ENCODE results near the gene LDAH. TPM values are rescaled to one million over a fixed set of nuclear protein-coding genes. Genes with fewer than 3 reads are reported as not detected.

The LDAH gene
- total RNA-seq, 1 experiment from 2014 or later: not detected

- Histone ChIP-seq H3K9me3 (ENCODE audit: low read length) (no peaks in the 10 kb centered on the region), H2AFZ (ENCODE audit: low read length) (no peak overlapping the region; the same call in 1 of the 2 replicates), H3K27me3 (ENCODE audit: low read length) (peaks cover 12% of the 10 kb centered on the region; the same call in 1 of the 2 replicates), H3F3A (ENCODE audit: low read length, unreplicated experiment) (no peaks in the 10 kb centered on the region), H3K79me2 (ENCODE audit: low read length) (no peaks in the 10 kb centered on the region), H4K20me1 (ENCODE audit: low read length) (no peaks in the 10 kb centered on the region), H3K9ac (ENCODE audit: low read length) (no peak overlapping the region), H3K9me2 (replicated peaks; ENCODE audit: low read length) (no peaks in the 10 kb centered on the region), H3K4me2 (ENCODE audit: low read length) (no peak overlapping the region), H3K27ac (ENCODE audit: low read length) (no peak overlapping the region), H3K4me3 (ENCODE audit: low read length) (no peak overlapping the region), H3K4me1 (ENCODE audit: insufficient read depth, low read length) (peaks cover 15% of the 10 kb centered on the region), H3K36me3 (ENCODE audit: low read depth, low read length) (no peaks in the 10 kb centered on the region)
- no peak for DNase-seq
- ChIA-PET POLR2A (ENCODE audit: unreplicated experiment) (no interaction called here), CTCF (interaction anchor here (2.1 kb wide), 1 partner anchor 9 kb away, joined by 10 read pairs; no protein-coding TSS in a partner anchor)
- BruUV-seq (replicated peaks): no TSS peak
- intact Hi-C loops (cut with micrococcal nuclease): no loop called here
- no peak for ATAC-seq
- TF ChIP-seq CTCF (conservative IDR thresholded peaks at IDR 0.05; ENCODE audit: low read depth, low read length) (no peak), EZH2 (IDR thresholded peaks at IDR 0.05; ENCODE audit: low read length, unreplicated experiment) (no peak), EZH2phosphoT487 (IDR thresholded peaks at IDR 0.05; ENCODE audit: borderline replicate concordance, low read length) (no peak)
These were observed 170.8 kb downstream of the LDAH start for GRCh38 chr2:20652141-20652540.

GRCh38 chr2:20651731-20652099 is 171.2 kb downstream of the LDAH start:
- H3K4me1 ChIP-seq (ENCODE audit: insufficient read depth, low read length): peaks cover 15% of the 10 kb centered on the region
- H3K27ac ChIP-seq (ENCODE audit: low read length): no peak overlapping the region
- peak overlapping the region; percentile 84 for H3K9ac ChIP-seq (ENCODE audit: low read length)
- intact Hi-C loops (cut with micrococcal nuclease): no loop called here
- no peaks in the 10 kb centered on the region for H4K20me1 ChIP-seq (ENCODE audit: low read length)
- H3K4me2 ChIP-seq (ENCODE audit: low read length): peak overlapping the region; percentile 94
- BruUV-seq (replicated peaks): no TSS peak
- H3K4me3 ChIP-seq (ENCODE audit: low read length): peak overlapping the region; percentile 74; the same call in 1 of the 2 replicates
- peaks cover 11% of the 10 kb centered on the region; the same call in 1 of the 2 replicates for H3K27me3 ChIP-seq (ENCODE audit: low read length)
- H2AFZ ChIP-seq (ENCODE audit: low read length): peak overlapping the region; percentile 96; the same call in 1 of the 2 replicates
- ChIA-PET POLR2A (ENCODE audit: unreplicated experiment) (interaction anchor here (1.3 kb wide), 1 partner anchor 205 kb away, joined by 4 read pairs; the partner anchor contains the start of gene RHOB), CTCF (interaction anchor here (1.0 to 2.1 kb wide), 4 partner anchors 9 to 213 kb away, joined by 3 to 10 read pairs (median 10); partner anchors contain the start of gene RHOB)
- ATAC-seq (no peak), DNase-seq (no peak)
- H3K9me3 ChIP-seq (ENCODE audit: low read length): no peaks in the 10 kb centered on the region
- no peaks in the 10 kb centered on the region for H3F3A ChIP-seq (ENCODE audit: low read length, unreplicated experiment)
- no peaks in the 10 kb centered on the region for H3K79me2 ChIP-seq (ENCODE audit: low read length)
- H3K9me2 ChIP-seq (replicated peaks; ENCODE audit: low read length): no peaks in the 10 kb centered on the region
- TF ChIP-seq EZH2phosphoT487 (IDR thresholded peaks at IDR 0.05; ENCODE audit: borderline replicate concordance, low read length): no peak
- TF ChIP-seq CTCF (conservative IDR thresholded peaks at IDR 0.05; ENCODE audit: low read depth, low read length): no peak
- TF ChIP-seq EZH2 (IDR thresholded peaks at IDR 0.05; ENCODE audit: low read length, unreplicated experiment): no peak
- no peaks in the 10 kb centered on the region for H3K36me3 ChIP-seq (ENCODE audit: low read depth, low read length)
